HG03442 (cell line): ENCODE results near the gene OBI1.
A peak's percentile ranks its signal among the peaks of the same experiment; 100 is the strongest.

Source experiments
- ATAC-seq: cut with Tn5 transposase; IDR thresholded peaks from one replicate; pipeline ENCODE4 v1.9.1; 2021; ENCODE audit warnings: mild to moderate bottlenecking, moderate library complexity; ENCODE audit not compliant: unreplicated experiment

Gene OBI1

GRCh38 chr13:78658630-78659449, at the start of gene OBI1:
OBI1 (minus strand) TSS chr13:78659155; CDS start chr13:78659120, 35 bp downstream.
- ATAC-seq, result peak; percentile 71

- ATAC-seq, result no peak
These were observed 42.4 kb upstream of the OBI1 start for GRCh38 chr13:78701383-78701782.

- no peak for ATAC-seq
These were observed 41.4 kb upstream of the OBI1 start for GRCh38 chr13:78700121-78700910.

GRCh38 chr13:78689011-78689410, 30.1 kb upstream of the OBI1 start:
- ATAC-seq, result no peak

GRCh38 chr13:78686461-78686860, 27.5 kb upstream of the OBI1 start:
- no peak for ATAC-seq

- no peak for ATAC-seq
These were observed 21.8 kb upstream of the OBI1 start for GRCh38 chr13:78680576-78681350.

- ATAC-seq, result no peak
These were observed 21.2 kb upstream of the OBI1 start for GRCh38 chr13:78680115-78680561.

- no peak for ATAC-seq
These were observed 20.4 kb upstream of the OBI1 start for GRCh38 chr13:78679329-78679728.

- ATAC-seq, result no peak
These were observed 16.2 kb upstream of the OBI1 start for GRCh38 chr13:78675112-78675511.

- no peak for ATAC-seq
These were observed 15.7 kb upstream of the OBI1 start for GRCh38 chr13:78674638-78675037.

- ATAC-seq, result no peak
These were observed 3.5 kb upstream of the OBI1 start for GRCh38 chr13:78662467-78662866.

GRCh38 chr13:78660495-78660857, 1.5 kb upstream of the OBI1 start:
- no peak for ATAC-seq

GRCh38 chr13:78659732-78660494, 958 bp upstream of the OBI1 start:
- peak; percentile 33 for ATAC-seq

- no peak for ATAC-seq
These were observed 435 bp upstream of the OBI1 start for GRCh38 chr13:78659450-78659730.

GRCh38 chr13:78657699-78658629, 991 bp downstream of the OBI1 start:
- ATAC-seq, result peak; percentile 22

- ATAC-seq, result no peak
These were observed 3.0 kb downstream of the OBI1 start for GRCh38 chr13:78655906-78656305.

- ATAC-seq, result no peak
These were observed 3.9 kb downstream of the OBI1 start for GRCh38 chr13:78655007-78655406.

- ATAC-seq, result no peak
These were observed 6.3 kb downstream of the OBI1 start for GRCh38 chr13:78652651-78653050.

GRCh38 chr13:78650717-78651083, 8.3 kb downstream of the OBI1 start:
- ATAC-seq, result no peak
